ENCODE data around the gene MAN1B1.
A peak's percentile ranks its signal among the peaks of the same experiment; 100 is the strongest.

MAN1B1 gene

DNA sequence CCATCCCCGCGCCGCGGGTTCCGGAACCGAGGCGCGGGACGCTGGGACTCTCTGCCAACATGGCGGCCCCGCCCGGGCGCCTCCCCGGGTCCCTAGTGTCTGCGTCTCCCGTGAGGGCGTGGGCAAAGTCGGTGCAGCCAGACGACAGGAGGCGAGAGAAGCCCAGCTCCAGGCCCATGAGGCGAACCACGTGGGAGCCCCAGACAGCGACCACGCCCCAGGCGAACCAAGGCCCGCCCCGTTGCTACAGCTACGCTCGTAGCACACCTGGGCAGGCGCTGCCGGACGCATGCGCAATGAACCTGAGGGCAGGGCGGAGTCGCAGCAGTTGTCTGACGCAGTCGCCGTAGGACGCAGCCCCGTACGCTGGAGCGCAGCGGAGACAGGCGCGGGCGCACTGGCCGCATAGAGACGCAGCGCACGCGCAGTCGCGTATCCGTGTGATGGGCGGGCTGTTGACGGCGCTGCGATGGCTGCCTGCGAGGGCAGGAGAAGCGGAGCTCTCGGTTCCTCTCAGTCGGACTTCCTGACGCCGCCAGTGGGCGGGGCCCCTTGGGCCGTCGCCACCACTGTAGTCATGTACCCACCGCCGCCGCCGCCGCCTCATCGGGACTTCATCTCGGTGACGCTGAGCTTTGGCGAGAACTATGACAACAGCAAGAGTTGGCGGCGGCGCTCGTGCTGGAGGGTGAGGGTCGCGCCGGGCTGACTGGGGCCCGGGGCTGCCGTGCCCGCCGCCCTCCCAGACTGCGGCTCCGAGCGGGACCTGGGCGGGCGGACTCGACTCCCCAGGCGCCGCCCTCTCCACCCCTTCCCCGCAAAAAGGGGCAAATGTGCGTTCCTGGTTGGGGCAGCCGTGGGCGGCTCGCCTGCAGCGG lies at the start of gene MAN1B1:
Gene MAN1B1 (plus strand): TSS at position 455 of the 878 bp plus-strand sequence. CDS start 15 bp downstream, at position 470.
- peak; percentile 100 for DNase-seq (ENCODE audit: low spot score)
- ChIA-PET CTCF (interaction anchor here (0.5 to 2.1 kb wide), 7 partner anchors 11 to 48 kb away, joined by 3 to 12 read pairs (median 3); partner anchors contain the start of gene NPDC1), POLR2A (ENCODE audit: low non-redundant PET) (interaction anchor here (0.6 to 1.7 kb wide), 8 partner anchors 10 to 154 kb away, joined by 3 to 15 read pairs (median 4); partner anchors contain the start of genes ANAPC2, RNF224, SAPCD2 and SSNA1)
- TF ChIP-seq, protein P1, sequence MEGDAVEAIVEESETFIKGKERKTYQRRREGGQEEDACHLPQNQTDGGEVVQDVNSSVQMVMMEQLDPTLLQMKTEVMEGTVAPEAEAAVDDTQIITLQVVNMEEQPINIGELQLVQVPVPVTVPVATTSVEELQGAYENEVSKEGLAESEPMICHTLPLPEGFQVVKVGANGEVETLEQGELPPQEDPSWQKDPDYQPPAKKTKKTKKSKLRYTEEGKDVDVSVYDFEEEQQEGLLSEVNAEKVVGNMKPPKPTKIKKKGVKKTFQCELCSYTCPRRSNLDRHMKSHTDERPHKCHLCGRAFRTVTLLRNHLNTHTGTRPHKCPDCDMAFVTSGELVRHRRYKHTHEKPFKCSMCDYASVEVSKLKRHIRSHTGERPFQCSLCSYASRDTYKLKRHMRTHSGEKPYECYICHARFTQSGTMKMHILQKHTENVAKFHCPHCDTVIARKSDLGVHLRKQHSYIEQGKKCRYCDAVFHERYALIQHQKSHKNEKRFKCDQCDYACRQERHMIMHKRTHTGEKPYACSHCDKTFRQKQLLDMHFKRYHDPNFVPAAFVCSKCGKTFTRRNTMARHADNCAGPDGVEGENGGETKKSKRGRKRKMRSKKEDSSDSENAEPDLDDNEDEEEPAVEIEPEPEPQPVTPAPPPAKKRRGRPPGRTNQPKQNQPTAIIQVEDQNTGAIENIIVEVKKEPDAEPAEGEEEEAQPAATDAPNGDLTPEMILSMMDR (conservative IDR thresholded peaks at IDR 0.05; ENCODE audit: low read depth) = no peak
- H3K27ac ChIP-seq = peak within 1 kb of the TSS; percentile 97

DNA sequence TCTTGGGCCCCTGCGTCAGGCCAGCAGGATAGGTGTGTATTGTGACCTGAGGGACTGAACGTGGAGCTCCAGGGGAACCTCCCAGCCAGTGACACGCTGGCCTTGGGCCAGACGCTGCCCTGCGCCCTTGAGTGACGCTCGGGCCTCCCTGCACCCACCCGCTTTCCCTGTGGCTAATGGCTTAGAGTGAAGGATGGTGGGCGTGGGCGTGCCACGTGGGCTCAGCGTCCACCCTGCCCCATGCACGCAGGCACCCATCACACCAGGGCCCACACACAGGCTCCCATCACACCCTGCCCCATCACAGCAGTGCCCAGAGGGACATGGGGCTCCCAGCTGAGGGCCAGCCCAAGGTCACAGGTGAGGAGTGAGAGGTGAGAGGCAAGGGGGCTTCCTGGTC lies 49.8 kb upstream of the MAN1B1 start:
- DNase-seq (ENCODE audit: low spot score) = no peak
- POLR2A ChIA-PET (ENCODE audit: low non-redundant PET) = no interaction called here
- peak overlapping the region; percentile 3; the same call in 1 of the 2 replicates for H3K27ac ChIP-seq
- TF ChIP-seq, protein P1 (conservative IDR thresholded peaks at IDR 0.05; ENCODE audit: low read depth) = no peak
- CTCF ChIA-PET = interaction anchor here (0.6 to 6.3 kb wide), 8 partner anchors 10 to 189 kb away, joined by 3 to 97 read pairs (median 6); partner anchors contain the start of genes ABCA2, C8G, FBXW5 and NPDC1

DNA sequence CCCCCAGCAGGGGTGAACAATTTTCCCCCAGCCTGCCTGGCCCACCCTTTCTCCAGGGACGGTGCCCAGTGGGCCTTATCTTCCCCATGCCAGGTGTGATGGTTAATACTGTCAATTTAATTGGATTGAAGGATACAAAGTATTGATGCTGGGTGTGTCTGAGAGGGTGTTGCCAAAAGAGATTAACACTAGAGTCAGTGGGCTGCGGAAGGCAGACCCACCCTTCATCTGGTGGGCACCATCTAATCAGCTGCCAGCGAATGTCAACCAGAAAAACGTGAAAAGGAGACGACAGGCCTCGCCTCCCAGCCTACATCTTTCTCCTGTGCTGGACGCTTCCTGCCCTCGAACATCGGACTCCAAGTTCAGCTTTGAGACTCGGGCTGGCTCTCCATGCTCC lies 49.3 kb upstream of the MAN1B1 start:
- DNase-seq (ENCODE audit: low spot score) = no peak
- ChIA-PET POLR2A (ENCODE audit: low non-redundant PET) (no interaction called here), CTCF (interaction anchor here (0.6 to 6.3 kb wide), 6 partner anchors 10 to 189 kb away, joined by 3 to 97 read pairs (median 25); partner anchors contain the start of genes ABCA2, C8G, FBXW5 and NPDC1)
- peak overlapping the region; percentile 3; the same call in 1 of the 2 replicates for H3K27ac ChIP-seq
- TF ChIP-seq, protein P1 (conservative IDR thresholded peaks at IDR 0.05; ENCODE audit: low read depth) = no peak

DNA sequence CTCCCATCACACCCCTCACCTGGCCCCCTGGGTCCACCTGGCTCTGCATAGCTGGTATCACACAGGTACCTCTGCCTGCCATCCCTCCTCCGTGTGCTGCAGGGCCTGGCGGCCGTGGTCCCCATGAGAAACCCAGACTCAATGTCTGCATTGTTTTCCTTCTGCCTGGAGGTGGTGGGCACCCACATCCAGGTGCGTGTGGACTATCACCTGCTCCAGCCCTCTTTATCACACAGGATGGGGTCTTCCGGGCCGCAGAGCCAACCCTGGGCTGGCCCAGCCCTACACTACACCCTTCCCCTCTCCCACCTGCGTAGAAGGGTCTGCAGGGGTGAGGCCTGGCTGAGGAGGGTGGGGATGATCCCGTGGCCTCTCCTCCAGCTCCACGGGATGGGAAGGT lies 47.9 kb upstream of the MAN1B1 start:
- TF ChIP-seq, protein P1 (conservative IDR thresholded peaks at IDR 0.05; ENCODE audit: low read depth) = no peak
- no peak for DNase-seq (ENCODE audit: low spot score)
- CTCF ChIA-PET = interaction anchor here (0.5 to 6.3 kb wide), 7 partner anchors 10 to 127 kb away, joined by 3 to 97 read pairs (median 3); partner anchors contain the start of genes ABCA2, C8G and FBXW5
- POLR2A ChIA-PET (ENCODE audit: low non-redundant PET) = no interaction called here
- no peak overlapping the region for H3K27ac ChIP-seq

DNA sequence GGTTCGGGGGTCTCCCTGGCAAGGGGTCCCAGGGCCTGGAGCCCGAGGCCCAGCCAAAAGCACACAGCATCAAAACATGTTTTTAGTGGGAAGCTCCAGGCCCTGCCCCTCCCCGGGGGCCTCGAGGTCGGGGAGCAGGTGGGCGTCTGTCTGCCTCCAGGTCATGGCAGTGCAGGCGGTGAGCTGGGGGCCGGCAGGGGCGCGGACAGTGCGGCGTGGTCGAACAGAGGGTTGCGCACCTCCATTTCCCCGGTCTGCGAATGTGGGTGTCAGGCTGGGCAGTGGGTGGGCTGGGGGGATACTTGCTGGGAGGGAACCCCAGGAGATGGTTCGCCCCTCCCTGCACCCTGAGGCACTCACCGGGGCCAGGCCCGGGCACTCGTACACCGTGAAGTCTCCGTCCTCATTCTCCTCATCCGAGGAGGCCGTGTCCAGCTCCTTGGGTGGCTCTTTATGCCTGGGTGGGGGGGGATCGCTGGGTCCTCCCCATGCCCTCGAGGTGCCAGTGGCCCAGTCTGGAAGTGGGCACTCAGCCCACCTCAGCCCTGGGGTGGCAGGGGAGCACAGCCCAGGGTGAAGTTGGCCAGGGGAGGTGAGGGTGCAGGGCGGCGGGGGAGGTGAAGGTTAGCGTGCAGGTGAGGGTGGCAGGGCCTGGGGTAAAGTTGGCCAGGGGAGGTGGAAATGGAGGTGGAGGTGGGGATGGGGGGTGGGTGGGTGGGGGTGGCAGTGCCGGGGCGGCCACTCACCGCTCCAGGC lies 47.0 kb upstream of the MAN1B1 start:
- no peak for DNase-seq (ENCODE audit: low spot score)
- TF ChIP-seq, protein P1 (conservative IDR thresholded peaks at IDR 0.05; ENCODE audit: low read depth) = no peak
- ChIA-PET CTCF (interaction anchor here (1.8 to 6.3 kb wide), 3 partner anchors 11 to 94 kb away, joined by 4 to 97 read pairs (median 26); partner anchors contain the start of genes ABCA2, C8G and FBXW5), POLR2A (ENCODE audit: low non-redundant PET) (interaction anchor here (0.6 kb wide), 1 partner anchor 48 kb away, joined by 3 read pairs; no protein-coding TSS in a partner anchor)
- no peak overlapping the region for H3K27ac ChIP-seq

DNA sequence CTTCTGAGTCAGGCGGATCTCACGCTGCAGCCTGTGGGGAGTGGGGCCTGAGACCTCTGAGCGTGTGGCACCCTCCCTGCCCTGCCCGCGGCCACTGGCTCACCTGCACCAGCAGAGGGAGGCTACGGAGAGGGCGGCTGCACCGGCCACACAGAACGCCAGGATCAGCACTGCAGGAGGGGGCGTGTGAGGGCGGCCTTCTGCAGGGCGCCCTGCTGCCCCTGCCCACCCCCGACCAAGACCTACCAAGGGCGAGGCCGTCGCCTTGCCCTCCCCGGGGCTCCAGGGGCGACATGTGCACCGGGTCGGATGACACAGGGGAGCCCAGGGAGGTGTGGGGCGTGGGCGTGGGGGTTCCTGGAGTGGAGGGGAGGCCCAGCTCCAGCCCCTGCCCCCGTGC lies 46.2 kb upstream of the MAN1B1 start:
- ChIA-PET CTCF (interaction anchor here (0.5 to 2.6 kb wide), 3 partner anchors 12 to 27 kb away, joined by 4 to 26 read pairs (median 4); partner anchors contain the start of gene ABCA2), POLR2A (ENCODE audit: low non-redundant PET) (no interaction called here)
- TF ChIP-seq, protein P1 (conservative IDR thresholded peaks at IDR 0.05; ENCODE audit: low read depth) = no peak
- no peak for DNase-seq (ENCODE audit: low spot score)
- H3K27ac ChIP-seq = no peak overlapping the region

All from RWPE1 (cell line).